Rectal smooth muscle tissue (tissue), 1 donor: ENCODE data around the gene GALNTL6.
"Not testable (repeated sequence)": the region's sequence is repeated elsewhere in the genome, so short reads cannot be mapped to it uniquely, and the experiment has no call there.

Experiments
- H3K27ac ChIP-seq: one replicate; pipeline ENCODE4 v1.7.0; 2013; ENCODE audit warnings: low read depth, low read length, inconsistent platforms
- H3K27me3 ChIP-seq: one replicate; pipeline ENCODE4 v1.7.0; 2013; ENCODE audit warnings: low read length; ENCODE audit not compliant: control insufficient read depth, insufficient read depth
- H3K36me3 ChIP-seq: one replicate; pipeline ENCODE4 v1.7.0; 2013; ENCODE audit warnings: low read length; ENCODE audit not compliant: control insufficient read depth, insufficient read depth
- H3K4me1 ChIP-seq: one replicate; pipeline ENCODE4 v1.7.0; 2013; ENCODE audit warnings: low read length; ENCODE audit not compliant: control insufficient read depth, insufficient read depth
- H3K4me3 ChIP-seq: one replicate; pipeline ENCODE4 v1.7.0; 2013; ENCODE audit warnings: low read length
- H3K9ac ChIP-seq: one replicate; pipeline ENCODE4 v1.7.0; 2013; ENCODE audit warnings: low read length

Gene GALNTL6

DNA sequence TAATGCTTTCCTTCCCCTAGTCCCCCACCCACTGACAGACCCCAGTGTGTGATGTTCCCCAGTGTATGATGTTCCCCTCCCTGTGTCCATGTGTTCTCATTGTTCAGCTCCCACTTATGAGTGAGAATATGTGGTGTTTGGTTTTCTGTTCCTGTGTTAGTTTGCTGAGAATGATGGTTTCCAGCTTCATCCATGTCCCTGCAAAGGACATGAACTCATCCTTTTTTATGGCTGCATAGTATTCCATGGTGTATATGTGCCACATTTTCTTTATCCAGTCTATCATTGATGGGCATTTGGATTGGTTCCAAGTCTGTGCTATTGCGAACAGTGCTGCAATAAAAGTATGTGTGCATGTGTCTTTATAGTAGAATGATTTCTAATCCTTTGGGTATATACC, 1228.9 kb downstream of the GALNTL6 start:
- H3K4me3 ChIP-seq, H3K27me3 ChIP-seq, H3K27ac ChIP-seq, H3K36me3 ChIP-seq, H3K9ac ChIP-seq, H3K4me1 ChIP-seq: not testable (repeated sequence)

DNA sequence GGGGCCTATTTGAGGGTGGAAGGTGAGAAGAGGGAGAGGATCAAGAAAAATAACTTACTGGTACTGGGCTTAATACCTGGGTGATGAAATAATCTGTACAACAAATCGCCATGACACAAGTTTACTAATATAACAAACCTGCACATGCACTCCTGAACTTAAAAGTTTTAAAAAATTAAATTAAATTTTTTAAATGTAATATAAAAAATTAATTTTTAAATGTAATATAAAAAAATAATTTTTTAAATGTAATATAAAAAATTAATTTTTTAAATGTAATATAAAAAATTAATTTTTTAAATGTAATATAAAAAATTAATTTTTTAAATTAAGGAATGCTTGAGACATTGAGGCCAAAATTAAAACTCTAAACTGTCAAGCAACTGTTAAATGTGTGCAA, 1231.1 kb downstream of the GALNTL6 start:
- H3K27me3 ChIP-seq: no peaks in the 10 kb centered on the region
- no peak overlapping the region for H3K9ac ChIP-seq
- no peak overlapping the region for H3K27ac ChIP-seq
- H3K4me1 ChIP-seq: no peaks in the 10 kb centered on the region
- no peak overlapping the region for H3K4me3 ChIP-seq
- no peaks in the 10 kb centered on the region for H3K36me3 ChIP-seq

DNA sequence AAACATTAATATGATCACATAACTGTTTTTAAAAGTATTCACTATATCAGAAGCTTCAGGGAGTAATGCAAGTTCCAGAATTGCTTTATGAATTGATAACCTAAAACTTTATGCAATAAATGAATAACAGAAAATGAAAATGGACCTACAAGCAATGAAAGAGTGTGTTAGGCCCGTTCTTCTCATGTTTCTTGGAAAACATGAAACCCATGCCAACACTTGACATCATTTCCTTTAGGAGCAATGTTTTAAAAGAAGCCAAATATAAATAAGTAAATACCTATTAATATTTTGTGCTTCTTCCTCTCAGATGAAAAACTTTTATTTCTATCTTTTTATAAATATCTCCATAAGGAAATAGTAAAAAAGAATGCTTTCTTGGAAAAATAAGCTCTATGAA, 1232.4 kb downstream of the GALNTL6 start:
- no peak overlapping the region for H3K4me3 ChIP-seq
- no peaks in the 10 kb centered on the region for H3K4me1 ChIP-seq
- no peak overlapping the region for H3K9ac ChIP-seq
- no peaks in the 10 kb centered on the region for H3K36me3 ChIP-seq
- no peaks in the 10 kb centered on the region for H3K27me3 ChIP-seq
- no peak overlapping the region for H3K27ac ChIP-seq

- no peak overlapping the region for H3K4me3 ChIP-seq
- no peaks in the 10 kb centered on the region for H3K27me3 ChIP-seq
- H3K4me1 ChIP-seq: no peaks in the 10 kb centered on the region
- no peak overlapping the region for H3K9ac ChIP-seq
- no peaks in the 10 kb centered on the region for H3K36me3 ChIP-seq
- no peak overlapping the region for H3K27ac ChIP-seq
These were observed 1232.9 kb downstream of the GALNTL6 start for GRCh38 chr4:173046144-173046543.

- Histone ChIP-seq H3K4me1 (no peaks in the 10 kb centered on the region), H3K27ac (no peak overlapping the region), H3K36me3 (no peaks in the 10 kb centered on the region), H3K27me3 (no peaks in the 10 kb centered on the region), H3K4me3 (no peak overlapping the region), H3K9ac (no peak overlapping the region)
These were observed 1233.6 kb downstream of the GALNTL6 start for GRCh38 chr4:173046818-173047217.

DNA sequence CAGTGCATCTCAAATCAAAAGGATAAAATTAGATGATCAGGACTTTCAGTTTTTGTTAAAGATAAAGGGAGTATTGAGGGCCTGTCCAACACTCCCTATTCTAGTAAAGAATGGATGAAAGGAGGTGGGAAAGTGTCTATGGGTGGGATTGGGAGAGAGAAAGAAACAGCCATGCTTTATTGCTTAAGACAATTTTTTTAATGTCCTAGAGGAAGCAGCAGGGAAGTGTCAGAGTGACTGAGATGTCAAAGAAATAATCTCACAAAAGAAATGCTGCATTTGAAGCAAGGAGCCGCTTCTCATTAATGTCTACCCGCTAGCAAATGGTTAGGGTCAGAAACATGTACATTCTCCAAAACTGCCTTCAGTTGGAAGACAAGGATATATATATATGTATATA, 1238.0 kb downstream of the GALNTL6 start:
- no peak overlapping the region for H3K27ac ChIP-seq
- H3K4me1 ChIP-seq: no peaks in the 10 kb centered on the region
- H3K9ac ChIP-seq: no peak overlapping the region
- no peaks in the 10 kb centered on the region for H3K27me3 ChIP-seq
- no peaks in the 10 kb centered on the region for H3K36me3 ChIP-seq
- H3K4me3 ChIP-seq: no peak overlapping the region

DNA sequence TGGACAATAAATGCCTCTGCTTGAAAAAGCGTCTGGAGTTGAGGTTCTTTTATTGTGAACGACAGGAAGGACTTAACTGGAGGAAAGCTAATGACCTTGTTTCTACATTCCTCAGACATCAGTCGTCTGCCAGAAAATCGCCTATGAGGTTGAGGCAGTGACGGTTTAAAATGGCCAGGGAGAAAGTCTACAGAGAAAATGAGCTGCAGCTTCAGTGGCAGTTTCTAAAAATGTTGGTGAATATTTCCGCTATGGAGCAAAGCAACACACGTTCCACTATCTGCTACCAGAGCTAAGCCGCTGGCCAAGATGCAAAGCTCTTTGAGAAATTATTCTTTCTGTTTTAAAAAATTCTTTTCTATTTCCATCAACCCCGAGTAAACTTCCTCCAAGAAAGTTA, 1238.5 kb downstream of the GALNTL6 start:
- Histone ChIP-seq H3K36me3 (no peaks in the 10 kb centered on the region), H3K27me3 (no peaks in the 10 kb centered on the region), H3K4me1 (no peaks in the 10 kb centered on the region), H3K9ac (no peak overlapping the region), H3K4me3 (no peak overlapping the region), H3K27ac (no peak overlapping the region)

DNA sequence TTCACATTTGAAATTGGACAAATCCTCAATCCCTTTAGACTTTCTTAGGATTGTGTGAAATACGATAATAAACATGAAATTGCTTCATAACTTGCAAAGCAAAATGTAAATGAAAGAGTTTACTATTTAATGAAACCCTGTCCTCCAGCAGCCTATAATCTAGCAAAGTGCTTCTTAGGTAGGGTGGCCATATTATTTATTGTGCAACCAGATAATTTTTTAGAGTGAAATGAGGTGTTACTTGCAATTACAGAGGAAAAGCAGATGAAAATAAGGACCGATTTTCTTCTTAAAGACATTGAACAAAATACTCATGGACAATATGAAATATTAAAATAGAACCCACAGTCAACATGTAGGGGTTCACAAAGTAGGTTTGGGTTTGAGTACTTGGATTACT, 1239.2 kb downstream of the GALNTL6 start:
- Histone ChIP-seq H3K4me3 (no peak overlapping the region), H3K27ac (no peak overlapping the region), H3K36me3 (no peaks in the 10 kb centered on the region), H3K9ac (no peak overlapping the region), H3K4me1 (no peaks in the 10 kb centered on the region), H3K27me3 (no peaks in the 10 kb centered on the region)

GRCh38 chr4:173056271-173056670, 1243.1 kb downstream of the GALNTL6 start:
- no peak overlapping the region for H3K27ac ChIP-seq
- H3K27me3 ChIP-seq: no peaks in the 10 kb centered on the region
- no peaks in the 10 kb centered on the region for H3K4me1 ChIP-seq
- H3K36me3 ChIP-seq: no peaks in the 10 kb centered on the region
- H3K9ac ChIP-seq: no peak overlapping the region
- H3K4me3 ChIP-seq: no peak overlapping the region

GRCh38 chr4:173056710-173057109, 1243.5 kb downstream of the GALNTL6 start:
- H3K36me3 ChIP-seq: no peaks in the 10 kb centered on the region
- no peaks in the 10 kb centered on the region for H3K4me1 ChIP-seq
- H3K27ac ChIP-seq: no peak overlapping the region
- H3K27me3 ChIP-seq: no peaks in the 10 kb centered on the region
- H3K4me3 ChIP-seq: no peak overlapping the region
- no peak overlapping the region for H3K9ac ChIP-seq

DNA sequence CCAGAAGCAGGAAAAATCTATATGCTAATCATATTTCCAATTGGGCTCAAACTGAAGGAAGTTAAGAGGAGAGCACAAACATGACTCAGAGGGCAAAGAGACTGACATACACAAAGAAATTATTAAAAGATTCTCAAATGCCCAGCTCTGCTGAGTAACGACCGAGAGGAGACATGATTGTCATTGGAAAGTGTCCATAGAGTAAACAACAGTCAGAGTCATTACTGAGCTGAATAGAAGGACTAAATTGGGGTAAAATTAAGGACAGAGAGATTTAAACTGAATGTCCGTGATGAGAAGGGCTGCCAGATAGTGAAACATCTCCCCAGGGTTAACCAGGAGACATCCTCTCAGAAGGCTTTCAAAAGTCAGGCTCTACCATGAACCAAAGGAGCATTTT, 1244.2 kb downstream of the GALNTL6 start:
- no peak overlapping the region for H3K4me3 ChIP-seq
- H3K9ac ChIP-seq: no peak overlapping the region
- no peaks in the 10 kb centered on the region for H3K36me3 ChIP-seq
- H3K27me3 ChIP-seq: no peaks in the 10 kb centered on the region
- H3K4me1 ChIP-seq: no peaks in the 10 kb centered on the region
- H3K27ac ChIP-seq: no peak overlapping the region

DNA sequence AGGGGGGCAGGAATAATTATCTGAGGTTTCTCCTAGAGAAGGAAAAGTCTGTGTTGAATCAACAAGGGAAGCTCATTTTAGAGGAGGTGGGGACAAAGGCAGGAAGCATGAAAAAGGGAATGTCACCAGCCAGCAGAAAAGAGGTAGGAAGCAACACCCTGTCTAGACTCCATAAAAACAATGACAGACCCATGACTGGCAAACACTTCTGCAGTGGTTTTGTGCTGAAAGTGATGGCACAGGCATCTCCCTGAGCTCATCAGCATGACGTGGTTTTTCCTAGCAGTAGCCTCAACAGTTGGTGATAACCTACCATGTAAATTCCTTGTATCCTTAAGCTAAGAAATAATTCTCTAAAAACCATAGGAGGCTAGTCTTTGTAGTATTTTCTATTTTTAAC, 1244.7 kb downstream of the GALNTL6 start:
- Histone ChIP-seq H3K9ac (no peak overlapping the region), H3K27me3 (no peaks in the 10 kb centered on the region), H3K36me3 (no peaks in the 10 kb centered on the region), H3K4me1 (no peaks in the 10 kb centered on the region), H3K27ac (no peak overlapping the region), H3K4me3 (no peak overlapping the region)

GRCh38 chr4:173061160-173061559, 1248.0 kb downstream of the GALNTL6 start:
- Histone ChIP-seq H3K4me3 (no peak overlapping the region), H3K36me3 (no peaks in the 10 kb centered on the region), H3K27ac (no peak overlapping the region), H3K9ac (no peak overlapping the region), H3K4me1 (no peaks in the 10 kb centered on the region), H3K27me3 (no peaks in the 10 kb centered on the region)
